Measurements from ENCODE around the gene KLHL18.

GRCh38 chr3:47366833-47367232, 84.1 kb downstream of the KLHL18 start:
- no peak for TF ChIP-seq CTCF (IDR thresholded peaks at IDR 0.05; ENCODE audit: low read length)
- no peak for TF ChIP-seq EZH2 (IDR thresholded peaks at IDR 0.05; ENCODE audit: borderline replicate concordance, low read length)
